ENCODE results near the gene CRACDL.

GRCh38 chr2:98921062-98921461 lies 15.0 kb downstream of the CRACDL start:
- TF ChIP-seq CTCF (optimal IDR thresholded peaks at IDR 0.05 in 1 of 3, IDR thresholded peaks at IDR 0.05 in 1 of 3, conservative IDR thresholded peaks at IDR 0.05 in 1 of 3; ENCODE audit: extremely low read depth in 1 of 3, insufficient read depth in 2 of 3, low read length in 3 of 3): no peak
- no peak for TF ChIP-seq EZH2 (IDR thresholded peaks at IDR 0.05; ENCODE audit: low read length)

Data from keratinocyte (primary cell).